WTC11 (cell line): Measurements from ENCODE around the gene COPS6. TPM values are rescaled to one million over a fixed set of nuclear protein-coding genes. Genes with fewer than 3 reads are reported as not detected.

Experiments used
- ATAC-seq: fragments of 200-7000 bp; cut with Tn5 transposase; 2 replicates; pipeline ENCODE4 v1.10.0; 2021; ENCODE audit warnings: mild to moderate bottlenecking, moderate library complexity
- CTCF ChIA-PET: fragments of 300-600 bp; sonication (Branson Sonifier 250); formaldehyde crosslinking; loops from one replicate; lab custom pipeline; 2021; ENCODE audit warnings: antibody characterized with exemption; lab: Charles Lee
- POLR2A ChIA-PET: fragments of 350-600 bp; sonication (Branson Sonifier 250); formaldehyde crosslinking; loops from one replicate; lab custom pipeline; 2021; ENCODE audit warnings: antibody characterized with exemption; lab: Charles Lee
- DNase-seq: peaks from one replicate; pipeline ENCODE4 v3.0.0; 2021; ENCODE audit warnings: low spot score
- H3K27ac Mint-ChIP-seq: 2 replicates; pipeline ENCODE4 v1.8.0; 2021; ENCODE audit warnings: mixed read lengths
- H3K27me3 Mint-ChIP-seq: 2 replicates; pipeline ENCODE4 v1.8.0; 2021; ENCODE audit warnings: low read depth, mild to moderate bottlenecking, moderate library complexity, mixed read lengths
- H3K36me3 Mint-ChIP-seq: 2 replicates; pipeline ENCODE4 v1.8.0; 2021; ENCODE audit warnings: mixed read lengths
- H3K4me1 Mint-ChIP-seq: 2 replicates; pipeline ENCODE4 v1.8.0; 2022; ENCODE audit warnings: mixed read lengths
- H3K4me3 Mint-ChIP-seq: 2 replicates; pipeline ENCODE4 v1.8.0; 2021; ENCODE audit warnings: mild to moderate bottlenecking, moderate library complexity, mixed read lengths
- H3K9me3 Mint-ChIP-seq: 2 replicates; pipeline ENCODE4 v1.8.0; 2021; ENCODE audit warnings: mixed read lengths
- ATF3 ChIP-seq: sonication (generic); formaldehyde crosslinking; conservative IDR thresholded peaks from 2 replicates; pipeline ENCODE4 v1.8.1; 2022; ENCODE audit warnings: mild to moderate bottlenecking, missing genetic modification reagents
- E2F1 ChIP-seq: sonication (generic); formaldehyde crosslinking; IDR thresholded peaks from 2 replicates; pipeline ENCODE4 v1.8.0; 2022; ENCODE audit warnings: mild to moderate bottlenecking, missing genetic modification reagents
- E2F4 ChIP-seq: sonication (generic); formaldehyde crosslinking; IDR thresholded peaks from 2 replicates; pipeline ENCODE4 v1.8.1; 2022; ENCODE audit warnings: low read depth, mild to moderate bottlenecking, moderate library complexity, missing genetic modification reagents, borderline replicate concordance
- FOXP1 ChIP-seq: sonication (generic); formaldehyde crosslinking; IDR thresholded peaks from 2 replicates; pipeline ENCODE4 v1.8.0; 2022; ENCODE audit warnings: missing genetic modification reagents, mild to moderate bottlenecking, moderate library complexity, borderline replicate concordance
- GABPB1 ChIP-seq: sonication (generic); formaldehyde crosslinking; IDR thresholded peaks from 2 replicates; pipeline ENCODE4 v1.8.1; 2023; ENCODE audit warnings: mild to moderate bottlenecking, missing genetic modification reagents
- GRHL2 ChIP-seq: fragments of 250-450 bp; sonication (Bioruptor Pico); IDR thresholded peaks from 2 replicates; pipeline ENCODE4 v1.8.0; 2022; ENCODE audit warnings: mild to moderate bottlenecking, moderate library complexity; ENCODE audit not compliant: insufficient replicate concordance, severe bottlenecking
- GTF2I ChIP-seq: fragments of 250-450 bp; sonication (Bioruptor Pico); conservative IDR thresholded peaks from 2 replicates; pipeline ENCODE4 v1.4.0; 2021; ENCODE audit warnings: mild to moderate bottlenecking
- IRF1 ChIP-seq: sonication (generic); formaldehyde crosslinking; IDR thresholded peaks from 2 replicates; pipeline ENCODE4 v1.8.0; 2023; ENCODE audit warnings: missing genetic modification reagents
- JUN ChIP-seq: sonication (generic); formaldehyde crosslinking; IDR thresholded peaks from 2 replicates; pipeline ENCODE4 v1.8.0; 2023; ENCODE audit warnings: mild to moderate bottlenecking, missing genetic modification reagents
- MYBL2 ChIP-seq: sonication (generic); formaldehyde crosslinking; IDR thresholded peaks from 2 replicates; pipeline ENCODE4 v1.8.1; 2023; ENCODE audit warnings: mild to moderate bottlenecking, moderate library complexity, missing genetic modification reagents
- NR2C2 ChIP-seq: sonication (generic); formaldehyde crosslinking; IDR thresholded peaks from 2 replicates; pipeline ENCODE4 v1.8.0; 2022; ENCODE audit warnings: mild to moderate bottlenecking, missing genetic modification reagents
- NR3C1 ChIP-seq: sonication (generic); formaldehyde crosslinking; conservative IDR thresholded peaks from 2 replicates; pipeline ENCODE4 v1.8.1; 2023; ENCODE audit warnings: low read depth, mild to moderate bottlenecking, missing genetic modification reagents
- TEAD1 ChIP-seq: sonication (generic); formaldehyde crosslinking; IDR thresholded peaks from 2 replicates; pipeline ENCODE4 v1.8.0; 2022; ENCODE audit warnings: mild to moderate bottlenecking, missing genetic modification reagents
- TEAD4 ChIP-seq: sonication (generic); formaldehyde crosslinking; IDR thresholded peaks from 2 replicates; pipeline ENCODE4 v1.8.0; 2022; ENCODE audit warnings: mild to moderate bottlenecking, missing genetic modification reagents
- ZBTB43 ChIP-seq: sonication (generic); formaldehyde crosslinking; IDR thresholded peaks from 2 replicates; pipeline ENCODE4 v1.8.1; 2023; ENCODE audit warnings: mild to moderate bottlenecking, missing genetic modification reagents
- ZNF121 ChIP-seq: sonication (generic); formaldehyde crosslinking; IDR thresholded peaks from 2 replicates; pipeline ENCODE4 v1.8.0; 2023; ENCODE audit warnings: missing genetic modification reagents
- ZNF281 ChIP-seq: sonication (generic); formaldehyde crosslinking; IDR thresholded peaks from 2 replicates; pipeline ENCODE4 v1.8.0; 2023; ENCODE audit warnings: mild to moderate bottlenecking, missing genetic modification reagents
- ZNF317 ChIP-seq: sonication (generic); formaldehyde crosslinking; IDR thresholded peaks from 2 replicates; pipeline ENCODE4 v1.8.1; 2023; ENCODE audit warnings: low read depth, mild to moderate bottlenecking, moderate library complexity, missing genetic modification reagents, borderline replicate concordance
- total RNA-seq: library from RNA; stranded (reverse); gene quantifications from 3 replicates; pipeline ENCODE4 v1.2.3, GENCODE V29; 2021

Gene COPS6
- total RNA-seq, 1 experiment from 2014 or later: 118 TPM

GRCh38 chr7:100087055-100087750, 1.6 kb upstream of the COPS6 start (continued):
- TF ChIP-seq E2F4 (CRISPR knock-in tag) (no peak), NR2C2 (no peak), ZBTB43 (CRISPR knock-in tag) (no peak), ATF3 (CRISPR knock-in tag) (no peak)

- Mint-ChIP-seq H3K27ac (peak overlapping the region; percentile 92), H3K9me3 (no peaks in the 10 kb centered on the region)
- no peak for ATAC-seq
- CTCF ChIA-PET: interaction anchor here (1.0 to 1.4 kb wide), 2 partner anchors 14 to 44 kb away, joined by 3 read pairs; partner anchors contain the start of gene AP4M1
- DNase-seq: no peak
- POLR2A ChIA-PET: interaction anchor here (0.7 to 6.2 kb wide), 3 partner anchors 13 to 83 kb away, joined by 3 to 41 read pairs (median 3); partner anchors contain the start of genes AP4M1 and MCM7
- TF ChIP-seq TEAD1 (CRISPR knock-in tag): no peak
- no peak for TF ChIP-seq FOXP1
- TF ChIP-seq ZNF121 (CRISPR knock-in tag): peak; percentile 92
- TF ChIP-seq GTF2I (CRISPR knock-in tag): 0 out of 2 replicates have a peak, but pooled peaks have one; percentile 50
- no peak for TF ChIP-seq MYBL2 (CRISPR knock-in tag)
- TF ChIP-seq ZNF281 (CRISPR knock-in tag): no peak
- TF ChIP-seq GRHL2 (CRISPR knock-in tag): no peak
- TF ChIP-seq TEAD4 (CRISPR knock-in tag): no peak
- TF ChIP-seq ZNF317 (CRISPR knock-in tag): no peak
- no peak for TF ChIP-seq E2F1 (CRISPR knock-in tag)
- TF ChIP-seq GABPB1 (CRISPR knock-in tag): no peak
- no peak for TF ChIP-seq JUN (CRISPR knock-in tag)
- TF ChIP-seq E2F4 (CRISPR knock-in tag): no peak
- no peak for TF ChIP-seq IRF1 (CRISPR knock-in tag)
- no peak for TF ChIP-seq NR3C1 (CRISPR knock-in tag)
- TF ChIP-seq, all 79 proteins: peak for 2
- Mint-ChIP-seq H3K27me3 (no peaks in the 10 kb centered on the region; the same call in 1 of the 2 replicates), H3K4me1 (peaks cover 15% of the 10 kb centered on the region), H3K4me3 (peak overlapping the region; percentile 93), H3K36me3 (peaks cover 29% of the 10 kb centered on the region)
These were observed 611 bp upstream of the COPS6 start for GRCh38 chr7:100088095-100088620.
